GM18526 (cell line): ENCODE measurements around the gene MACROD2.

Experiments
- POLR2A ChIP-seq: IDR thresholded peaks from 3 replicates; pipeline ENCODE4 v1.6.1; 2011; ENCODE audit not compliant: insufficient read length; ENCODE audit errors: extremely low read depth

Gene MACROD2

DNA sequence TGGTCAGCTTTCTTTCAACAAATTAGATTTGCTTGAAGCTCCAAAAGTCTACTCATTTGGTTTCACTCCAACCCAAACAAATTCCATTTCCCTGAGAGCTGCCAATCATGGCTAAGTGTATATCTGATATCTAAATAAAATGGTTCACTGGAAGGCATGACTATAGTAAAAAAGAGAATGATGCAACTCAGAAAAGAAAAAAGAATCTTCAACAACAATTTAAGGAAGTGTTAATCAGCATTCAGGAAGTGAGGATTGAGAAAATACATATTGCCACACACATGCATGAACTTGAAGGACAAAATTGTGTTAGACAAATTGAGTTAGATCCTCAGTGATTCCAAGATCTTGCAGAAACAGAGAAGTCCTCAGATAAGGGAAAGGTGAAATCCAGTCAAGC is 1315.0 kb downstream of the MACROD2 start:
- no peak for TF ChIP-seq POLR2A

DNA sequence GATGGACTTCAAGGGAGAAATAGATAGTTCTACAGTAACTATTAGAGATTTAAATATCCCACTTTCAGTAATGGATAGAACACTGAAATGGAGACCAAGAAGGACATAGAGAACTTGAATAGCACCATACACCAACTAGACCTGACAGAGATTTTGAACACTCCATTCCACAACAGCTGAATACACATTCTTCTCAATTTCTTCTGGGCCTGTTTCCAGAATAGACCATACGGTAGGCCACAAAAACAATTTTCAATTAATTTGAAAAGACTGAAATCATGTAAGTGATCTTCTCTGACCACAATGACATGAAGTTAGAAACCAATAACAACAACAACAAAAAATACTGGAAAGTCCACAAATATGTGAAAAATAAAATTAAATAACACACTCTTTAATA is 1321.2 kb downstream of the MACROD2 start:
- TF ChIP-seq POLR2A, result no peak

DNA sequence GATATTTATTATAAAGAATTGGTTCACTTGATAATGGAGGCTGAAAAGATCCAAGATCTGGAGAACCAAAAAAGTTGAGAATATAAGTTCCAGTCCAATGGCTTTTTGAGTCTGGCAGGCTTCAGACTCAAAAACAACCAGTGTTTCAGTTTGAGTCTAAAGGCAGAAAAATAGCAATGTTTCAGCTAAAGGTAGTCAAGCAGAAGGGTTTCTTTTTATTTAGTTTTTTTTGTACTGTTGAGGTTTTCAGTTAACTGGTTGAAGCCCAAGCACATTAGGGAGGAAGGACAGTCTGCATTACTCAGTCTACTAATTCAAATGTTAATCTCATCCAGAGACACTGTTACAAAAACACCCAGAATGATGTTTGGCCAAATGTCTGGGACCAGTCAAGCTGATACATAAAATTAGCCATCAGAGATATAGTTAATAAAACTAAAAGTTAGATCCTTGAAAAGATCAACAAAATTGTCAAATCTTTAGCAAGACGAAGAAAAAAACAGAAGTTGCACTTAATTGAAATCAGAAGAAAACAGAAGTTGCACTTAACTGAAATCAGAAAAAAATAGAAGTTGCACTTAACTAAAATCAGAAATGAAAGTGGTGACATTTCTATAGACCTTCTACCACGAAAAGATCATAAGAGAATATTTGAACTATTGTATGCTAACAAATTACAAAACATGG is 1322.4 kb downstream of the MACROD2 start:
- no peak for TF ChIP-seq POLR2A

DNA sequence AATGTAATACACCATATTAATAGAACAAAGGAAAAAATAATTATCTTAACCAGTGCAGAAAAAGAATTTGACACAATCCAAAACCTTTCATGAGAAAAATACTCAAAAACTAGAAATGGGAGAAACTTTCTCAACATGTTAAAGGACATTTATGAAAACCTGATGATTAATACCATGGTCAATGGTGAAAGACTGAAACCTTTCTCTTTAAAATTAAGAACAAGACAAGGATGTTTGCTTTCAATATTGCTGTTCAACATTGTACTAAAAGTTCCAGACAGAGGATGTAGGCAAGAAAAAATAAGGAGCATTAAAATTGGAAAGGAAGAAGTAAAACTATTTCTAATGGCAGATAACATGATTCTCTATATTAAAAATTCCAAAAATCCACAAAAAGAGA is 1323.4 kb downstream of the MACROD2 start:
- no peak for TF ChIP-seq POLR2A

DNA sequence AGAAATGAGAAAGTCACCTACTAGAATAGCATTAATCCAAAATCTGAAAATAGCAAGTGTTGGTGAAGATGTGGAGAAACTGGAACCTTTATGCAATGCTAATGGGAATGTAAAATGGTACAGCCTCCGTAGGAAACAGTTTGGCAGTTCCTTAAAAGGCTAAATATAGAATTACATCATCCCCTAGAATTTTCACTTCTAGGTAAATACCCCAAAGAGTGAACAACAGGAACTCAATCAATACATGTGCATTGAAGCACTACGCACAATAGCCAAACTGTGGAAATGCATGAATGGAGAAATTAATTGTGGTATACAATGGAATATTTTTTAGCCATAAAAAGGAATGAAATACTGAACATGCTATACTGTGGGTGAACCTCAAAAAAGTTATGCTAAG is 1324.1 kb downstream of the MACROD2 start:
- no peak for TF ChIP-seq POLR2A

DNA sequence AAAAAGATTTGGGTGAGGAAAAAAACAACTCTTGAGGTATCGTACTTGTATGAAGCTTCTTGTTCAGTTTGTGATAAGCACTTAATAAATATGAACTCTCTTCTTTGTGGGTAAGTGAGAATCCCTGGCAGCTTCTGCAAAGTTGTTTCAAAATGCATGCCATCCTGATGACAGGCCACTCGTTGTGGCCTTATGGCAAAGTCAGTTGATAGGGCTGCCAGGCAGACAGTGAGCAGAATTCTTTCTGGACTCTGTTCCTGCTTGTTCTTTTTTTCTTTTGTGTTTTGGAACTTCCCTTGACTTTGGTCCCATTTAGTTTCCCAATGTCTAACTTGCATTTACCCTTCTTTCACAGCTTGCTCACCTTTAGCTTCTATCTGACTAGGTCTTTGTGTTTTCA is 1325.6 kb downstream of the MACROD2 start:
- no peak for TF ChIP-seq POLR2A

DNA sequence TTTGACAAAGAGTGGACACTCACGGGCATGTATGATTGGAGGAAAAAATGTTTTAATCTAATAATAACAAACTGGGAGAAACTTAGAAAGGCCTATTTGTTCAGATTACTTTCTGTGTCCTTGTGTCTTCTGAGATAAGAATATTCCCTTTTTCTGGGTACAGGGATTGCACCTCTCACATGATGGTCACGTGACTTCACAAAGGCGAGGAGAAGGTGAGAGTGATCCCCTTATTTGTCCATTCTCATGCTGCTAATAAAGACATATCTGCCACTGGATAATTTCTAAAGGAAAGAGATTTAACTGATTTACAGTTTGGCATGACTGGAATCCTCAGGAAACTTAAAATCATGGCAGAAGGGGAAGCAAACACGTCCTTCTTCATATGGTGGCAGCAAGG is 1331.8 kb downstream of the MACROD2 start:
- no peak for TF ChIP-seq POLR2A

DNA sequence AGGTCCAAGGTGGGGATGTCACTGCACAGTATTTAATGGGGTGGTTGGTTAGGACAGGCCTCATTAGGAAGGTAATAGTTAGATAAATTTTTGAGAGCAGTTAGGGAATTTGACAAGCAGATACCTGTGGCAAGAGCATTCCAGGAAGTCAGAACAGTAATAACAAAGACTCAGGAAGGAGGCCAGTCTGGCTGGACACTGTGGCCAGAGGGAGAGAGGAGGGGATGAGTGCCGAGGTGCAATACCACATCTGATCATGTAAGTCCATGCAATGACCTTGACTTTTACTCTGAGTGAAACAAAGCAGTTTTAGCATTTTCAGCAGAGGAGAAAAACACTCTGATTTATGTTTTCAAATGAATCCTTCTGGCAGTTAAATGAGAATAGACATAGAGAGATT is 1332.8 kb downstream of the MACROD2 start:
- no peak for TF ChIP-seq POLR2A

DNA sequence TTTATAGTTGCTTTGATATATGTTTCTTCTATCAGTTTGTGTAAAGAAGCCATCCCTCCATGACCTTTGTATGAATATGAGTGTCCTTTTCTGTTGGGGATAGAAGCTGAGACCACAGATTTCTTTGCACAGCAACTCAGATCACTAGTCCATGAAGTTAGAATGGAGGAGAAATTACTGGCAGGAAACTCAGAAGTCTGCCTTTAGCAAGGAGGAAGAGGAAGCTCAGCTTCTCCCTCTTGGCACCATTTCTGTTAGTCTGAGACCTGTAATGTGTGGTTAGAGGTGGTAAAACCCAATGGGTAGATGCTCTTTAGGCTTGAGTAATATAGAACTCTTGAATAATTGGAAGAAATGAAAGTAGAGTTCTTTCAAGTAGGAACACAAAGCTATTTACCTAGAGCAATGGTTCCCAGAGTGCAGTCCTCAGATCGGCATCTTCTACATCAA is 1337.4 kb downstream of the MACROD2 start:
- TF ChIP-seq POLR2A, result no peak

DNA sequence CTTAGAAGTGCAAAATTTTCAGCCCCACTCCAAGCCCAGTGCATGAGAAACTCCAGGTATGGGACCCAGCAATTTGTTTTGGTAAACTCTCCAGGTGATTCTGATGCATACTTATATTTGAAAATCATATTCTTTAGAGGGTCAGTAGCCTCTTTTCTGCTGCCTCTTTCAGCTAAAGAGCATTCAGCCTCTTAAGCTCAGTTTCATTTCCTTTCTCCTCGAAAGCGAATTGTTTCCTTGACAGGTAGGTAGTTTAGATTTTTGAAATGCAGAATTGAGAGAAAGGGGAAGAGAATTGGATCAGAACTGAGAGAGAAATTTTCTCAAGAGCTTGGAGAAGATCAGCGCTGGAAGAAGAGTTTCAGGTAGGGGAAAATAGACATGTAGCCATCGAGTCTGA is 1337.9 kb downstream of the MACROD2 start:
- TF ChIP-seq POLR2A, result no peak

DNA sequence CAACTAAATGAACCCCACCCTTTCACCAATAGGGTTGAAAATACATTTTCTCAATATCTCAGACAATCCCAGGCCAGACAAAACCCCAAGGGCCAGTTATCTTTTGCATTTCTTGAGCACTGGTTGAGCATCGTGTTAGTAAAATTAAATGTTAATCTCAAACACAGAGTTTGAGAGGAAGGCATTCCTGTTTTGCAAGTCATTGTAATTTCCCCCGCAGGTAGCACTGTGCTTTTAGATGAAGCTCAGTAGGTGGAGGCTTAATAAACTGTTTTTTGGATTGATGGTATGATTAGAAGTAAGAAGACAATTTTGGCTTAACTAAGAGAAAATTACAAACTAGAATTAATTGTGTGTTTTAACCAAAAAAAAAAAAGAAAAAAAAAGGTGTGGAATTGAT is 1340.7 kb downstream of the MACROD2 start:
- no peak for TF ChIP-seq POLR2A

DNA sequence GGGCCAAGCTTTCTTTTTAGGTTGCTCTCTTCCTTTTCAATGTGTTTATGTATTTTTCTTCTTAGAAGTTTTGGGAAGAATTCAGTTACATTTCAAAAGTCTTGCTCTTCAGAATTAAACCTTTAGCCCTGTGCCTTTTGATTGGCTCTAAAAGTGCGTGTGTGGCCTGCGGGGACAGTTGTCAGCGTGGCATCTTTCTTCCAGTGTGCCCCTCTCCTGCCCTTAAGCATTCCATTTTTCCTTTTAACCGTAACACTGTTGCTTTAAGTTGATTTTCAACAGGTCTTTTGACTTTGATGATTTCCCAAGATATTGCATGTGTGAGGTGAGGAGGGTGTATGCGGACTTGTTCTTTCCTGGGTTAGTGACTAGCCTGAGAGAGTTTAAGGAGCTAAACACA is 1341.2 kb downstream of the MACROD2 start:
- no peak for TF ChIP-seq POLR2A

DNA sequence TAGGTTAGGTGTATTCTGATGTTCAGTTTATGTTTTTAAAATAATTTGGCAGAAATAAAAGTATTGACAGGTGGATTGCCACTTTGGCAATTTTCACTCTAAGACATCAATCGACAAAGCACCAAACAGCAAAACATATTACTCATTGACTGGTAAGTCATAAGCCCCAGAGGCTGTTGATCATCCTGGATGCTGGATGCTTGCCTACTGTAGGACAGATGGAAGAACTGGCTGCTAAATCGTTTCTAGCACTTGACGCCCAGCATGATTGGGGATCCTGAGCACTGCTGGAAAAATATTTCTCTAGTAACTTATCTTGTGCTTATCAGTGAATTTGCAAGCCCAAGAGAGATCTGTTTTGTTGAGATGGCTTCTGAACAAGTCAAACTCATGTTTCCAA is 1343.9 kb downstream of the MACROD2 start:
- no peak for TF ChIP-seq POLR2A

DNA sequence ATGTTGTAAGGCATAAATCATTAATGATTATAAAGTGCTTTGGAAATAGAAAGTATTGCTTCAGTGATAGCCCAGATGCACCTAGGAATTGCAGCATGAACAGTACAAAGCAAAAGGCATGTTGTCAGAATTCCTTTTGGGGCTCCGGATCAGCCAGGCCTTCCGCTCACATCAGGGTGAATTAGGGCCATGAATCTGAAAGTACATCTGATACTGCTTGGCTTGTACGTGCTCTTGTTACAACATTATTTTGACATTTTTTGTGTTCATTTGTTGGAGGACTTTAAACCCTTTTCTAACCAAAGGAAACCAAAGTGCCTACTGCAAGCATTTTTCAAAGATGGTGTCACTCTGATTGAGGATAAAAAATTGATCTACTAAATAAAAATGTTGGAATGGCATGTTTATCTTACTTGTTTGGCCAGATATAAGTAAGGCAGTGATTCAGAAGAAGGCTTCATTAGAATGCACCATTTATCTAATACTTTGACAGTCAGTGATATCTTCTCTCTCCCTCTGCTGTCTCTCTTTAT is 1347.7 kb downstream of the MACROD2 start:
- TF ChIP-seq POLR2A, result no peak

DNA sequence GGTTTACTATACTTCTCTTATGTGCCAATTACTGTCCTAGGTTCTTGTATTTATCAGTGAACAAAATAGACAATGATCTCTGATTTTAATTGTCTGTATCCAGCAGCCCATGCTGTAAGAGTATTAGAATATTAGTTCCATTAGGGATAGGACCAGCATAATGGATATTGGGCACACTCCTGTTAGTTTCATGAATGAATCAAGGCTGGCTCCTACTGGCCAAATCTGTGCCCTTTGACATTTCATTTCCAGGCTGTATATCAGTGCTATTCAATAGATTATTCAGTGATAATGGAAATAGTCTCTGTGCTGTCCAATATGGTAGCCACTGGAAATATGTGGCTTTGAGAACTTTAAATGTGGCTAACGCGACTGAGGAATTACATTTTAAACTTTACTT is 1350.0 kb downstream of the MACROD2 start:
- TF ChIP-seq POLR2A, result no peak

DNA sequence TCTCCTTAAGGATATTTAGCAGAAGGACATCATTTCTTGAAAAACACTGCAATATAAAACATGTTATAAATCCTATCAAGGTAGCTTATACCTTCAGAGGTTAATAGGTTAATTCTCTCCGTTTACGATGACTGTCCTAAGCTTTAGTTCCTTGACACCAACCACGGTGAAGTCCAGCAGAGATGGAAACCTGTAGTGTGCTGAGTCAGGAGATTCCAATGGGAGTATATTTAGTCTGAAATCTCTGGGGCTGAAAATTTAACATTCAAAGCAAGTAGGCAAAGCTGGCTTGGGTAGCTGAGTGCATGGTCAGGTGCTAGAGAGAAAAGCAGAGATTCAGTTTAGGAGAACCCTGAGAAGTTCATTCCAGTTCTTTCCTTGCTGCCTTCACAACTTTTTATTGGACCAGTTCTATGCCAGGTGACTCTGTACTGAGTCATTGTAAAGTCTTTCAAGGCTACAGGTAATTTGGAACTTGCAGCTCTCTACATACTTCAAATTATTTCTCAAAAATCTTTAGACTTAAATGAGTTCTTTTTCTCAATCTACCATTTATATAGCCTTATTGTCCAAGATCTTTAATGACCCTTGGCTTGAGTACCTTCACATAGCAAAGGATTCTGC is 1351.5 kb downstream of the MACROD2 start:
- no peak for TF ChIP-seq POLR2A

DNA sequence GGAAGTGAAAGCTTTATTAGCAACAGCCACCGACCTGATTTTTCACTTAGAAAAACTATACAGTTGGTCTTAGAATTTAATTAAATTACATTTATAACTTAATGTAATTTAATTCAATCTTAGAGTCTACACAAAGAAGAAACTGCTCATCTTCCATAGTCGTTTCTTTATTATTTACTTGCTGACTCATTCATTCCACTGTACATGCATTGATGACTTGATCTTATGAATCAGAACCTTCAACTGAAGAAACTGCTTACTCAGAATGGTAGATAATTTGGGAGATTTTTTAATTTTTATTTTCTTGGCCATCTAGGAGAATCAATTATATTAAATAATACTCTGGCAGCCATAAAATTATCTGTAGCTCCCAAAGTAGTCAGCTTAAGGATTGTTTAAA is 1363.7 kb downstream of the MACROD2 start:
- TF ChIP-seq POLR2A, result no peak
